ENCODE results near the gene COG2. TPM values are rescaled to one million over a fixed set of nuclear protein-coding genes. Genes with fewer than 3 reads are reported as not detected.

COG2 gene
- total and polyA plus RNA-seq, 2 of the 13 experiments (the other 11 are each of a cell fraction or from before 2014, with no cell fraction given) = 16.8 to 36.3 TPM

GRCh38 chr1:230642263-230642959, at the start of gene COG2 (continued):
- 0 out of 2 replicates have a peak, but pooled peaks have one; percentile 65 for TF ChIP-seq FOXJ3 (CRISPR knock-in tag; IDR thresholded peaks at IDR 0.05; ENCODE audit: borderline replicate concordance)
- TF ChIP-seq CREBL2 (CRISPR knock-in tag; IDR thresholded peaks at IDR 0.05; ENCODE audit: borderline replicate concordance) = no peak; the same call in 1 of the 2 replicates
- TF ChIP-seq JARID2 (CRISPR knock-in tag; IDR thresholded peaks at IDR 0.05; ENCODE audit: insufficient replicate concordance) = no peak
- TF ChIP-seq KLF12 (CRISPR knock-in tag; IDR thresholded peaks at IDR 0.05; ENCODE audit: borderline replicate concordance) = 0 out of 2 replicates have a peak, but pooled peaks have one; percentile 53
- TF ChIP-seq UBTF (CRISPR knock-in tag; IDR thresholded peaks at IDR 0.05) = peak; percentile 91; the same call in 1 of the 2 replicates
- TF ChIP-seq ZNF609 (CRISPR knock-in tag; IDR thresholded peaks at IDR 0.05; ENCODE audit: borderline replicate concordance) = peak; percentile 76
- TF ChIP-seq ZNF639 (CRISPR knock-in tag; conservative IDR thresholded peaks at IDR 0.05) = peak; percentile 92
- TF ChIP-seq ZXDC (CRISPR knock-in tag; IDR thresholded peaks at IDR 0.05) = peak; percentile 37; the same call in 1 of the 2 replicates
- peak; percentile 75; the same call in 1 of the 2 replicates for TF ChIP-seq YEATS2 (CRISPR knock-in tag; IDR thresholded peaks at IDR 0.05; ENCODE audit: borderline replicate concordance)
- TF ChIP-seq PRMT3 (CRISPR knock-in tag; IDR thresholded peaks at IDR 0.05; ENCODE audit: borderline replicate concordance, low read depth) = 0 out of 2 replicates have a peak, but pooled peaks have one; percentile 83
- TF ChIP-seq CREM (IDR thresholded peaks at IDR 0.05) = no peak
- no peak for TF ChIP-seq CREM (CRISPR knock-in tag; IDR thresholded peaks at IDR 0.05)
- 0 out of 2 replicates have a peak, but pooled peaks have one; percentile 72 for TF ChIP-seq ZNF83 (CRISPR knock-in tag; IDR thresholded peaks at IDR 0.05; ENCODE audit: borderline replicate concordance)
- no peak for TF ChIP-seq ZNF30 (CRISPR knock-in tag; IDR thresholded peaks at IDR 0.05)
- TF ChIP-seq ELF1 (CRISPR knock-in tag; IDR thresholded peaks at IDR 0.05) = peak; percentile 87
- TF ChIP-seq PAX8 (CRISPR knock-in tag; IDR thresholded peaks at IDR 0.05; ENCODE audit: borderline replicate concordance) = no peak; the same call in 1 of the 2 replicates
